Measurements from ENCODE around the gene CTCFL.

- TF ChIP-seq POLR2A (IDR thresholded peaks at IDR 0.05) = no peak
- no peak for TF ChIP-seq CTCF (IDR thresholded peaks at IDR 0.05)
Measured at GRCh38 chr20:57562541-57563465, 37.9 kb upstream of the CTCFL start.
